ENCODE data around the gene BUB1B. TPM values are rescaled to one million over a fixed set of nuclear protein-coding genes. Genes with fewer than 3 reads are reported as not detected.
"Not testable (repeated sequence)": the region's sequence is repeated elsewhere in the genome, so short reads cannot be mapped to it uniquely, and the experiment has no call there.

The BUB1B gene
- total RNA-seq, 1 experiment from 2014 or later, result 192 TPM

DNA sequence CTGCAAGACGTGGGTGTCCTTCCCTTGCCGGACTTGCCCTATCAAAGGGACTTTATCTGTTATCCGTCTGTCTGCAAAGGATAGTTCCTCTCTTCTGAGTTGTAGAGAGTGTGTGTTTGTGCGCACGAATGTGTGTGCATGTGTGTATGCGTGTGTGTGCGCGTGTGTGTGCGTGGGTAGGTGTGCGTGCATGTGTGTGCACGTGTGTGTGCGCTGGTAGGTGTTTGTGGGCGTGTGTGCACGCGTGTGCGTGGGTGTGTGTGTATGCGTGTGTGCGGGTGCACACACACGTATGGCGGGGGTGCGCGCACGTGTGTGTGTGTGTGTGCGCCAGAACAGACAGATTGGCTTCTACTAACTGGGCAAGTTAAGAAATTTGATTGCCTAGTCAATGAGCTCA is 48.1 kb upstream of the BUB1B start:
- H3K4me1 Mint-ChIP-seq, result peaks cover 52% of the 10 kb centered on the region
- no peak overlapping the region for H3K4me3 Mint-ChIP-seq
- ATAC-seq (no peak), DNase-seq (ENCODE audit: low spot score) (no peak)
- POLR2A ChIA-PET, result no interaction called here
- H3K27me3 Mint-ChIP-seq (ENCODE audit: low read depth), result no peaks in the 10 kb centered on the region
- H3K27ac Mint-ChIP-seq, result peak overlapping the region; percentile 2; the same call in 1 of the 2 replicates
- TF ChIP-seq CBFB (CRISPR knock-in tag; IDR thresholded peaks at IDR 0.05; ENCODE audit: low read depth) (no peak), NR1H2 (CRISPR knock-in tag; IDR thresholded peaks at IDR 0.05) (no peak), ZBTB43 (CRISPR knock-in tag; IDR thresholded peaks at IDR 0.05) (peak; percentile 63; the same call in 1 of the 2 replicates), PRDM15 (CRISPR knock-in tag; IDR thresholded peaks at IDR 0.05) (no peak), ZNF263 (CRISPR knock-in tag; IDR thresholded peaks at IDR 0.05; ENCODE audit: low read depth) (no peak), MXD4 (CRISPR knock-in tag; IDR thresholded peaks at IDR 0.05; ENCODE audit: borderline replicate concordance) (no peak)
- TF ChIP-seq, protein P1, sequence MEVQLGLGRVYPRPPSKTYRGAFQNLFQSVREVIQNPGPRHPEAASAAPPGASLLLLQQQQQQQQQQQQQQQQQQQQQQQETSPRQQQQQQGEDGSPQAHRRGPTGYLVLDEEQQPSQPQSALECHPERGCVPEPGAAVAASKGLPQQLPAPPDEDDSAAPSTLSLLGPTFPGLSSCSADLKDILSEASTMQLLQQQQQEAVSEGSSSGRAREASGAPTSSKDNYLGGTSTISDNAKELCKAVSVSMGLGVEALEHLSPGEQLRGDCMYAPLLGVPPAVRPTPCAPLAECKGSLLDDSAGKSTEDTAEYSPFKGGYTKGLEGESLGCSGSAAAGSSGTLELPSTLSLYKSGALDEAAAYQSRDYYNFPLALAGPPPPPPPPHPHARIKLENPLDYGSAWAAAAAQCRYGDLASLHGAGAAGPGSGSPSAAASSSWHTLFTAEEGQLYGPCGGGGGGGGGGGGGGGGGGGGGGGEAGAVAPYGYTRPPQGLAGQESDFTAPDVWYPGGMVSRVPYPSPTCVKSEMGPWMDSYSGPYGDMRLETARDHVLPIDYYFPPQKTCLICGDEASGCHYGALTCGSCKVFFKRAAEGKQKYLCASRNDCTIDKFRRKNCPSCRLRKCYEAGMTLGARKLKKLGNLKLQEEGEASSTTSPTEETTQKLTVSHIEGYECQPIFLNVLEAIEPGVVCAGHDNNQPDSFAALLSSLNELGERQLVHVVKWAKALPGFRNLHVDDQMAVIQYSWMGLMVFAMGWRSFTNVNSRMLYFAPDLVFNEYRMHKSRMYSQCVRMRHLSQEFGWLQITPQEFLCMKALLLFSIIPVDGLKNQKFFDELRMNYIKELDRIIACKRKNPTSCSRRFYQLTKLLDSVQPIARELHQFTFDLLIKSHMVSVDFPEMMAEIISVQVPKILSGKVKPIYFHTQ (CRISPR knock-in tag; IDR thresholded peaks at IDR 0.05), result no peak
- CTCF ChIA-PET, result interaction anchor here (0.9 to 3.4 kb wide), 4 partner anchors 8 to 162 kb away, joined by 3 to 26 read pairs (median 8); no protein-coding TSS in a partner anchor
- no peaks in the 10 kb centered on the region for H3K36me3 Mint-ChIP-seq
- H3K9me3 Mint-ChIP-seq, result no peaks in the 10 kb centered on the region

DNA sequence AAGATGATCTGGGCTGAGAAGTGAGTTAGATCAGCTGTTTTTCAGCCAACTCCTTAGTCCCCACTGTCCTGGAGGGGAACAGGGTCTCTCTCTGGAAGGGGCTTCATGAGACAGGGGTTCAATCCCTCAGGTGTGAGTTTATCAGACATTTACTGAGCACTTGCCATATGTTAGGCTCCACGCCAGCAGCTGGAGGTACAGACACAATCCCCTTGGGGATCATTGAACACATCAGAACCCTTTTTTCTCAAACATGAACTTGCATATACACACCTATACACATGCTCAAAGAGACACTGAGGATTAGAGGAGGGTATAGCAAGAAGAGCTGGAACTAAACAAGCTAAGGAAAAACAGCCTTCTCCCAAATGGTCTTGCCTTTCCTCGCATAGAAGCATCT is 46.7 kb upstream of the BUB1B start:
- Mint-ChIP-seq H3K4me1 (peaks cover 50% of the 10 kb centered on the region), H3K27me3 (ENCODE audit: low read depth) (no peaks in the 10 kb centered on the region), H3K4me3 (no peak overlapping the region), H3K36me3 (no peaks in the 10 kb centered on the region), H3K27ac (no peak overlapping the region; the same call in 1 of the 2 replicates), H3K9me3 (no peaks in the 10 kb centered on the region)
- ATAC-seq (no peak), DNase-seq (ENCODE audit: low spot score) (no peak)
- ChIA-PET CTCF (interaction anchor here (1.0 to 3.4 kb wide), 6 partner anchors 9 to 357 kb away, joined by 3 to 26 read pairs (median 6); no protein-coding TSS in a partner anchor), POLR2A (no interaction called here)
- TF ChIP-seq, protein P2, sequence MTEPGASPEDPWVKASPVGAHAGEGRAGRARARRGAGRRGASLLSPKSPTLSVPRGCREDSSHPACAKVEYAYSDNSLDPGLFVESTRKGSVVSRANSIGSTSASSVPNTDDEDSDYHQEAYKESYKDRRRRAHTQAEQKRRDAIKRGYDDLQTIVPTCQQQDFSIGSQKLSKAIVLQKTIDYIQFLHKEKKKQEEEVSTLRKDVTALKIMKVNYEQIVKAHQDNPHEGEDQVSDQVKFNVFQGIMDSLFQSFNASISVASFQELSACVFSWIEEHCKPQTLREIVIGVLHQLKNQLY (CRISPR knock-in tag; IDR thresholded peaks at IDR 0.05), result no peak
- no peak for TF ChIP-seq JAZF1 (CRISPR knock-in tag; IDR thresholded peaks at IDR 0.05)
- no peak for TF ChIP-seq PRRX2 (CRISPR knock-in tag; IDR thresholded peaks at IDR 0.05)
- no peak for TF ChIP-seq ZSCAN18 (CRISPR knock-in tag; IDR thresholded peaks at IDR 0.05)

DNA sequence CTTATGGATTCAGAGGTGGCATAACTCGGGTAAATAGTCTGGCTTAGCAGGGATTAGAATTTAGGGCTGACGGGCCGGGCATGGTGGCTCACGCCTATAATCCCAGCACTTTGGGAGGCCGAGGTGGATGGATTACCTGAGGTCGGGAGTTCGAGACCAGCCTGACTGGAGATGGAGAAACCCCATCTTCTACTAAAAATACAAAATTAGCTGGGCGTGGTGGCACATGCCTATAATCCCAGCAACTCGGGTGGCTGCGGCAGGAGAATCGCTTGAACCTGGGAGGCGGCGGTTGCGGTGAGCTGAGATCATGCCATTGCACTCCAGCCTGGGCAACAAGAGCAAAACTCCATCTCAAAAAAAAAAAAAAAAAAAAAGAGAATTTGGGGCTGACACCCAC is 45.8 kb upstream of the BUB1B start:
- H3K4me1 Mint-ChIP-seq, result peaks cover 43% of the 10 kb centered on the region
- not testable (repeated sequence) for H3K9me3 Mint-ChIP-seq

More for the DNA sequence above, 45.8 kb upstream of the BUB1B start:
- not testable (repeated sequence) for H3K36me3 Mint-ChIP-seq; H3K27me3 Mint-ChIP-seq (ENCODE audit: low read depth); H3K4me3 Mint-ChIP-seq; H3K27ac Mint-ChIP-seq; DNase-seq (ENCODE audit: low spot score); ATAC-seq
- ChIA-PET POLR2A (interaction anchor here (1.1 kb wide), 1 partner anchor 8 kb away, joined by 3 read pairs; no protein-coding TSS in a partner anchor), CTCF (interaction anchor here (0.7 to 3.4 kb wide), 11 partner anchors 8 to 358 kb away, joined by 3 to 26 read pairs (median 4); no protein-coding TSS in a partner anchor)

All from WTC11 (cell line).